HG02588 (cell line): ENCODE data around the gene TC2N.
"Not testable (repeated sequence)": the region's sequence is repeated elsewhere in the genome, so short reads cannot be mapped to it uniquely, and the experiment has no call there.

ENCODE experiments used
- ATAC-seq: cut with Tn5 transposase; IDR thresholded peaks from one replicate; pipeline ENCODE4 v1.9.1; 2021; ENCODE audit warnings: mild to moderate bottlenecking, moderate library complexity; ENCODE audit not compliant: unreplicated experiment

The TC2N gene

DNA sequence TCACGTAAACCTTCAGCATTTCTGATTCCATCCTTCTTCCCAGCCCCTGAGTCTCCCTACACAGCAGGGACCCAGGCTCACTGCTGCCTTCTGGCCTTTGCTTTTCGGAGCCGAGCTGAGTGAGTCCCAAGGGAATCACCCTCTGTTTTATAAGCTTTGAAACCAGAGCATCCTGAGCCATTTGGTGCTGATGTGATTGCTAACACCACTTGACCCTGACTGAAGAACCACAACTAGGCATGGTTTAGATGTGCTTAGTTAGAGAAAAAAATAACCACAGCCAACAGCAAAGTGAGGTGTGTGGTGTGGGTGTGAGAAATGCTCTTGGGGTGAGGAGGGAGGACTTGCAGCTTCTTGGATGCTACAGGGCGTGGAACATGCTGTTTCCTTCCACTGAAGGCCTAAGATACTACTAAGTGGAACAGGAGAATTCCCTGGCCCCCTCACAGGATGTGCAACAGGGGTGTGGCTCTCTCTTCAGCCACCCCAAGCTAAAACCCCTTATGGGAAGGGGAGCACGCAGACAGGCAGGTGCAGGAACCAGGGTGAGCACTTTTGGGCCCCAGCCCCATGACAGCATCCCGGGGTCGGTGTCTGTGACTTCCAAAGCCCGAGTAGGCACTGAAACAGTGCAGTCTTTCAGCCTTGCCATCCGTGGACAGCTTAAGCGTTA, at the start of gene TC2N:
TSS of gene TC2N (minus strand) at position 221 of the 673 bp plus-strand sequence. CDS start 53,767 bp downstream, outside the sequence.
- ATAC-seq: no peak

GRCh38 chr14:91912035-91912434, 44.7 kb upstream of the TC2N start:
- ATAC-seq: no peak

DNA sequence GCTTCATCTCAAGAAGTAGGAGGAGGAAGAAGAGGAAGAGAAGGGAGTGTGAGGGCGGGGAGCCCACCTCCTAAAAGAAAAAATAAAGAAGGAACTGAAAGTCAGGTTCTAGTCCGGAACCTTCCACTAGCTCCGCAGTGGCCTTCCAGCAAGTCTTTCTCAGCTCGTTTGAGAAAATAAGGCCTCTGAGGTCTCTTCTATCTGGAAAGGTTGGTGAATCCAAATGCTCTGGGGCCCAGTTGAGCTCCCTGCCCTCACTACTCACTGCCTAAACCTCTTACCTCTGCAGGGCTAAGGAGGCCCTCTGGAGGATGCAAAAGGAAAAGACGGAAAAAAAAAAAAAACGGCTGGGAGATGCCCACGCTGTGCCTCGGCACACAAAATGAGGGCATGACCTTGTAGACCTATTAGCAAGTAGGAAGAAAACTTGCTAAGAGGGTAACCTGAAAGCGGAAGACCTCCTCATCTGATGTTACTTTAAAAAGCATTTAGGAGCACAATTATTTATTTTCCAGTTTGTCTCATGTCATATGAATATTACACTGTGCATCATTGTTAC, 44.2 kb upstream of the TC2N start:
- ATAC-seq: no peak

- ATAC-seq: no peak
Measured at GRCh38 chr14:91910196-91910595, 42.9 kb upstream of the TC2N start.

DNA sequence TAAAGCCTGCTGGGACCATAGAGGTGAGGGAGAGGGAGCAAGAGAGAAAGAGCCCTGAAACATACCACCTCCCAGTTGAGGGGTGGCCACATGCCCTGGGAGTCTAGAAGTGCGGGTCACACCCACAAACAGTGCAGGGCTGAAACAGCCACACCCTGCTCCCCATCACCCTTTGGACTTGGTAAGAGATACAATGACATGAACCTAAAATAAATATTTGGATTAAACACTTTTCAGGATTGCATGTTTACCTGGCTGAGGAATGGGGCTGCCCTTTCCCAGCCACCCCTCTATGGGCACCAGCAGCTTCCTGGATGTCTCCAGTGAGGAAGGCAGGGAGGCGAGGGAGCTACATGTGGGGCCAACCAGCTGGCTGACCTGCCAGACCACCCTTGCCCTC, 39.0 kb upstream of the TC2N start:
- no peak for ATAC-seq

GRCh38 chr14:91904956-91905645, 37.8 kb upstream of the TC2N start:
- no peak for ATAC-seq

GRCh38 chr14:91904483-91904882, 37.1 kb upstream of the TC2N start:
- ATAC-seq: no peak

DNA sequence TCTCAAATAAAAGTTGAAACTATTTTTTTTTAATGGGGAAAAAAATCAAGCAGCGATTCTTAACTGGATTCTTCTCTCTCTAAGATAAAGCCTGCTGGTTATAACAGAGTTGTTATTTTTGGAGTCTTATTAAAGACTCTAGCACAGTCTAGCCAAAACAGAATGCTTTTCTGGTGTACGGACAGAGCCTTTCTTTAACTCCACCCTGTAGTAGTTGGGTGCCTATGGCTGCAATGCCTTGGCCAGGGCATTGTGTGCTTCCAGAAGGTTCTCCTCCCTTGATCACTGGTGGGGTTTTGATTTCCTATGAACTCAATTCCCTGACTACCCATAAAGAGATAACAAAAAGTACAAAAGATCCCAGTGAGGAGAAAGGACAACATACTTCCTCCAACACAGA, 35.7 kb upstream of the TC2N start:
- ATAC-seq: no peak

GRCh38 chr14:91902336-91902735, 35.0 kb upstream of the TC2N start:
- ATAC-seq: no peak

DNA sequence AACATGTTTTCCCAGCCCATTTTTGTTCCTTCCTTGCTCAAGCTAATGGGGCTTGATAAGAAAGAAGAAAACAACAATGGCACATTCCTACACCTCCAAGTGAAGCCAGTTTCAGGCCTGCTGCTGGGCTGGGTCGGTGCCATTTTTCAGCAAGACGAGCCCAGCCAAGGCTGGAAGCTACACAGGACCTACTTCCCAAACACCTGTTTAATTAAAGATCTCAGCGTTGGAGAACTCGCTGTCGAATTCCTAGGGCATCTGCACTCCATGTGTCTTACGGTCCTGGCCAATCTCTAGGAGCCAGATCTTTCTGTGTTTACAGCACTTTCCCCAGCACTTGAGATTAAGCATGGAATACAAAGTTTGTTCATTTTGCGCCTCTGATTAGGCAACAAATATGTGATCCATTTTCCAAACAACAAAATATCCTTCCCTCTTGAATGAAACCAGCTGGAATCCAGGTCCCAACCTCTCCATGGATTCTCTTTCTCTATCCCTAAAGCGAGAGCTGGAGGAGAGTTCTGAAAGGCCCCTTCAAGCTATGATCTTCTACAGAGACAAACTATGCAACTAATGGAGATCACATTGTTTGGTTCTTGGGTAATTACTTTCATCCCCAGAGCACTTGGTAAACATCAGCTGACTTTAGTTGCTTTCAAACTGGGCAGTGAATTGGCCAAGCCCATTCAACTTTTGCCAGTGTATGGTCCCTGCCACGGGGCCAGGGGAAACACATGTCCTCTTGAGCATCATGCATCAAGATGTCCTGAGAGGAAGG, 34.3 kb upstream of the TC2N start:
- no peak for ATAC-seq

DNA sequence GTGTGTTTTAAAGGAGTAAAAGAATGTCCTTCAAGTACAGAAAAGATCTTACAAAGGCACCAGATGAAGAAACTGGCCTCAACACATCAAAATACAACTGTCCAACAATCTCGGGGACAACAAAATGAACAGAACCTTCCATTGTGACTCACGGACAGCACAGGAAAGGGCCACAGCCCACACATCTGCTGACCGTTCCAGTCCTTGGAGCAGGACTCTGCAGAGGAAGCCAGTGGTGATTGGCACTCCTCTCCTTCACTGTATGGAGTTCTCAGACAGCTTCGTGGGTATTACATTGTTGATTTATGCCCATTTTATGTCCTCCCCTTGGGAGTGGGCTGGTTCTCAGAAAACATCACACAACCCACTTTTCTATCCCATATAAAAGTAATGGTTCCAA, 32.5 kb upstream of the TC2N start:
- ATAC-seq: no peak

DNA sequence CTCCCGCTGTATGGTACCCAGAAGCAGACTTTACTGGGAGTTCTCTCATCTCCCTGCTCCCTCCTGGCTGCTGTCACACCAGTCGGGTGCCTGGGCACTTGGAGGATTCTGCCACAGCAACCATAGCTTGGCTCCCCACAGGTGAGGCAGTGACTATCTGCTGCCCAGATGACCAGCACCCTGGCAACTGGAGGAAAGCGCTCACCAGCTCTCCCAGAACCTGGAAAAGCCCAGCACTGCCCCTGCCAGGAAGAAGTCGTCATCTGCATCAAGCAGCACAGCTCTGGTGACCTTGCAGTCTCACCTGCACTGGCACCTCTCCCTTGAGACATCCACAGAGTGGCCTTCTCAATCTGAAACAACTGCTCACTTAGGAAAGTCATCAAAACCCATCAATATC, 31.9 kb upstream of the TC2N start:
- ATAC-seq: no peak

DNA sequence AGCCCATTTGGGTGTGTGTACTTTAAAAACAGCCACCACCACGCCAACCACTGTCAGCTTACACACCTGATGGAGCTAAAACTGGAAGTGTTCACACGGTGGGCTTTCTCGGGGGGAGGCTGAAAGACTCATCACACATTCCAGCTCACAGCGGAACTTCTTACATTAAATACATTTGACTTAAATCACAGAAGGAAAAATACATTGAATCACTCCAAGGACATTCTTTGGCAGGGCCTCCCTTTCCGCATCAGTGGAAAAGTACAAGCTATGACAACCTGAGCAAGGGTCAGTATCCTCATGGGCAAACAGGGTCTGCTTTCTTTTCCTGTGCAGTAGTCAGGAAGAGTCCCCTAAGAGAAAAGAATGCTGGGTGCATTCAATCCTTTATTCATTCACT, 31.0 kb upstream of the TC2N start:
- ATAC-seq: no peak

DNA sequence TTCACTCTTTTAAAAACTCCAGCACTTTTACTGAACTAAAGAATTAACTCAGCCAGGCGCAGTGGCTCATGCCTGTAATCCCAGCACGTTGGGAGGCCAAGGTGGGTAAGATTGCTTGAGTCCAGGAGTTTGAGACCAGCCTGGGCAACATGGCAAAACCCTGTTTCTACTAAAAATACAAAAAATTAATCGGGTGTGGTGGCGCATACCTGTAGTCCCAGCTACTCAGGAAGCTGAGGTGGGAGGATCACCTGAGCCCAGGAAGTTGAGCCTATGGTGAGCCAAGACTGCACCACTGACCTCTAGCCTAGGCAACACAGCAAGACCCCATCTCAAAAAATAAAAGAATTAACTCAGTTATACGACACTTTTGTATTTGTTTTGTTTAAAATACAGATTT, 30.4 kb upstream of the TC2N start:
- not testable (repeated sequence) for ATAC-seq

- no peak for ATAC-seq
Measured at GRCh38 chr14:91897106-91897701, 29.9 kb upstream of the TC2N start.

GRCh38 chr14:91896419-91896818, 29.1 kb upstream of the TC2N start:
- ATAC-seq: no peak

DNA sequence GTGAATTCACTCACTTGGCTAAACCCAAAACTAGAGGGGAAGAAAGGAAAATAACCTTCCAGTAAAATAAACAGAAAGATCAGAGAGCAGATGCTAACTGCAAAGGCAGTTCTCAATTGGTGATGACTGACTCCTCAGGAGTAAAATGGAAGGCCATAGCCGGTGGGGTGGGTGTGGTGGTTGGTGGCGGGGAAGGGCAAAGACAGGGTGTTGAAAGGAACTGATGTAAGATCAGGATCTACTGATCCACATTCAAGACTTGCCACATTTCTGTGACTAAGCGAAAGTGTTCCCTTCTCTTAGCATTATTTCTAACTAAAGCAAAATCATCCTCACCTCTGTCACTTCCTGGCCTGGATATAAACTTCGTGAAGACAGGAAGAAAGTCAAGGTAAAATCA, 26.3 kb upstream of the TC2N start:
- ATAC-seq: no peak

- ATAC-seq: no peak
Measured at GRCh38 chr14:91893007-91893406, 25.7 kb upstream of the TC2N start.

DNA sequence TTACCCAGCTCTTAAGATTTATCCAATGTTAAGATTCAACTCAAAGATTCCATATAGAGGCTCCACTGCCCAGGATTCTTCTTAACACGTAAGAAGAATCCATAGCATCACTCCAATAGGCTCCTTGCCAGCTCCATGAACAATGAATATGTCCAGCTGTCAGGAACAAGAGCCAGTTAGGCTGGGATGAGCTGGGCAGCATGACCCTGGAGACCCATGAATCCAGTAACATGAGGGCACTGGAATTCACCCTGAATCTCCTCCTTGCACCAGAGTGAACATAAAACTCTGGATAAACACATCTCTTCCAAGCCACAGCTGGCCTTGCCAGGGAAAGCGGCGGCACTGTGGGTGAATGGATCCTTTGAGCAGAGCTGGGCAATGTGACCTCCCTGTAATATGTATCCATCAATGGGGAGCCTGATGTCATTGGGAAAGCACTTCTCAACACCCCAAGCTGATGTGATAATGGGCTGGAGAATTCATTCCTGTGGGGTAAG, 24.4 kb upstream of the TC2N start:
- no peak for ATAC-seq

DNA sequence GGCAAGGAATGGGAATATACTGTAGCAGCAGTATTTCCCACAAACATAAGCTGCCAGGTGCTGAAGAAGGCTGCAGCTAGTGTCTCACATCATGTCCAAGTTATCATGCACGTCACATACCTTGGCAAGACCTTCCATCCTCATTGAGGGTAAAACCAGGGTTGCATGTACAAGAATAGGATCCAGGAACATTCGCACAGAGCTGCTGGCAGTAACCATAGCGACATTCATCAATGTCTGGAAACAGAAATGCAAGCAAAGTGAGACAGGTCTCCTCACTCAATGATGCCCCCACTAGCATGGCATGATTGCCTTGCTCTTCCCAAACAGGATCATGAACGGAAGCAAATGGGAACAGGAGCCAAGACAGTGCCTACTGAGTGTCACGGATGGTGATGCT, 23.8 kb upstream of the TC2N start:
- ATAC-seq: no peak

- no peak for ATAC-seq
Measured at GRCh38 chr14:91890291-91890749, 23.0 kb upstream of the TC2N start.
